H1 (cell line): Measurements from ENCODE around the gene APOA4. TPM values are rescaled to one million over a fixed set of nuclear protein-coding genes. Genes with fewer than 3 reads are reported as not detected.

Source experiments
- CTCF ChIA-PET: fragments of 300-600 bp; sonication (Branson Sonifier 250); formaldehyde crosslinking; loops from one replicate; lab custom pipeline; 2021; ENCODE audit not compliant: partially characterized antibody; lab: Charles Lee
- POLR2A ChIA-PET: fragments of 300-600 bp; sonication (Branson Sonifier 250); formaldehyde crosslinking; loops from one replicate; lab custom pipeline; 2021; ENCODE audit warnings: inconsistent platforms; ENCODE audit not compliant: partially characterized antibody; lab: Charles Lee
- DNase-seq, 2 experiments: peaks; one replicate each; pipeline versions ENCODE4 v3.0.0 to v3.0.0-alpha.2; 2010 to 2022; ENCODE audit warnings: low spot score in 2 of 2, low read depth in 1 of 2, mixed read lengths in 1 of 2
- FAIRE-seq: peaks from 2 replicates; lab custom pipeline; 2011; peaks lifted over from hg19 to GRCh38; lab: Jason Lieb, UNC
- H2AFZ ChIP-seq: 2 replicates; pipeline ENCODE4 v1.8.1; 2012; ENCODE audit warnings: low read length, inconsistent platforms
- H2AK5ac ChIP-seq: 2 replicates; pipeline ENCODE4 v1.6.1; 2013; ENCODE audit warnings: low read depth, low read length
- H2BK120ac ChIP-seq: replicated peaks from 2 replicates; pipeline ENCODE3; 2013; ENCODE audit warnings: low read depth, low read length, inconsistent platforms
- H2BK12ac ChIP-seq: 2 replicates; pipeline ENCODE4 v1.6.1; 2013; ENCODE audit warnings: low read depth, low read length
- H2BK15ac ChIP-seq: 2 replicates; pipeline ENCODE4 v1.6.1; 2013; ENCODE audit warnings: low read length
- H2BK20ac ChIP-seq: 2 replicates; pipeline ENCODE4 v1.6.1; 2013; ENCODE audit warnings: low read length
- H2BK5ac ChIP-seq: 2 replicates; pipeline ENCODE4 v1.6.1; 2013; ENCODE audit warnings: low read depth, low read length
- H3K14ac ChIP-seq: 2 replicates; pipeline ENCODE4 v1.6.1; 2013; ENCODE audit warnings: inconsistent platforms; ENCODE audit not compliant: insufficient read length
- H3K18ac ChIP-seq: 2 replicates; pipeline ENCODE4 v1.6.1; 2013; ENCODE audit warnings: low read length; ENCODE audit errors: extremely low read depth
- H3K23ac ChIP-seq: 2 replicates; pipeline ENCODE4 v1.6.1; 2013; ENCODE audit warnings: inconsistent platforms; ENCODE audit not compliant: insufficient read length
- H3K23me2 ChIP-seq: 2 replicates; pipeline ENCODE4 v1.6.1; 2013; ENCODE audit warnings: low read depth, low read length
- H3K27ac ChIP-seq: 2 replicates; pipeline ENCODE4 v1.6.1; 2011; ENCODE audit warnings: low read depth, low read length, inconsistent platforms
- H3K27me3 ChIP-seq, 4 experiments: replicated peaks in 1 of 4; 1 replicate in 1 of 4; 2 replicates in 3 of 4; pipeline versions ENCODE4 v1.6.1 to v1.8.1; 2011 to 2013; ENCODE audit warnings: low read length in 3 of 4, mild to moderate bottlenecking in 3 of 4, inconsistent platforms in 2 of 4, mixed read lengths in 2 of 4, moderate library complexity in 1 of 4; ENCODE audit not compliant: control insufficient read depth in 3 of 4, insufficient read depth in 3 of 4; ENCODE audit errors: extremely low read depth in 1 of 4
- H3K36me3 ChIP-seq, 4 experiments: 2 replicates each; pipeline versions ENCODE4 v1.6.1 to v1.8.1; 2011 to 2013; ENCODE audit warnings: mild to moderate bottlenecking in 4 of 4, low read length in 3 of 4, moderate library complexity in 2 of 4, control low read depth in 1 of 4, inconsistent platforms in 1 of 4; ENCODE audit not compliant: insufficient read depth in 4 of 4, control insufficient read depth in 2 of 4
- H3K4ac ChIP-seq: replicated peaks from 2 replicates; pipeline ENCODE3; 2013; ENCODE audit warnings: low read length, low read depth, mixed read lengths, inconsistent platforms; ENCODE audit not compliant: insufficient read length
- H3K4me1 ChIP-seq, 4 experiments: replicated peaks in 1 of 4; 1 replicate in 1 of 4; 2 replicates in 3 of 4; pipeline versions ENCODE4 v1.6.1 to v1.8.1; 2011 to 2013; ENCODE audit warnings: low read length in 3 of 4, inconsistent platforms in 2 of 4, mixed read lengths in 1 of 4; ENCODE audit not compliant: insufficient read depth in 4 of 4, control insufficient read depth in 3 of 4
- H3K4me2 ChIP-seq, 2 experiments: 2 replicates each; pipeline versions ENCODE4 v1.6.1 to v1.8.1; 2011 to 2013; ENCODE audit warnings: low read depth in 2 of 2, low read length in 2 of 2, control low read depth in 1 of 2, inconsistent platforms in 1 of 2, mild to moderate bottlenecking in 1 of 2; ENCODE audit not compliant: insufficient read depth in 1 of 2
- H3K4me3 ChIP-seq, 4 experiments: fragments of 200-600, 300-600 bp in 1 of 4; sonication (generic), shearing (Covaris generic), sonication (Bioruptor Twin) in 1 of 4; 2 replicates each; pipeline versions ENCODE4 v1.5.1 to v1.8.1; 2011 to 2016; ENCODE audit warnings: low read length in 4 of 4, low read depth in 3 of 4, control low read depth in 2 of 4, inconsistent platforms in 2 of 4, mild to moderate bottlenecking in 2 of 4, mixed read lengths in 1 of 4, moderate library complexity in 1 of 4; ENCODE audit not compliant: insufficient read depth in 2 of 4; ENCODE audit errors: extremely low read depth in 1 of 4
- H3K56ac ChIP-seq: replicated peaks from 2 replicates; pipeline ENCODE3; 2013; ENCODE audit warnings: low read depth, mild to moderate bottlenecking, mixed read lengths, low read length, inconsistent platforms; ENCODE audit not compliant: insufficient read length
- H3K79me1 ChIP-seq: 2 replicates; pipeline ENCODE4 v1.6.1; 2013; ENCODE audit warnings: low read depth, low read length, control low read depth
- H3K79me2 ChIP-seq, 2 experiments: 2 replicates each; pipeline versions ENCODE4 v1.6.1 to v1.8.1; 2012 to 2013; ENCODE audit warnings: low read length in 2 of 2, mild to moderate bottlenecking in 2 of 2, inconsistent platforms in 1 of 2; ENCODE audit not compliant: insufficient read depth in 2 of 2, control insufficient read depth in 1 of 2
- H3K9ac ChIP-seq, 4 experiments: replicated peaks in 1 of 4; 1 replicate in 1 of 4; 2 replicates in 3 of 4; pipeline versions ENCODE4 v1.6.1 to v1.8.1; 2011 to 2013; ENCODE audit warnings: low read depth in 3 of 4, low read length in 3 of 4, control low read depth in 2 of 4, mild to moderate bottlenecking in 2 of 4, moderate library complexity in 2 of 4, inconsistent platforms in 1 of 4; ENCODE audit errors: extremely low read depth in 1 of 4
- H3K9me3 ChIP-seq, 2 experiments: 2 replicates each; pipeline versions ENCODE4 v1.6.1 to v1.8.1; 2012 to 2013; ENCODE audit warnings: mild to moderate bottlenecking in 2 of 2, moderate library complexity in 2 of 2, control low read depth in 1 of 2, inconsistent platforms in 1 of 2, low read depth in 1 of 2, low read length in 1 of 2, mixed read lengths in 1 of 2; ENCODE audit not compliant: insufficient read depth in 2 of 2
- H4K20me1 ChIP-seq, 2 experiments: replicated peaks in 1 of 2; 2 replicates each; pipeline versions ENCODE3 to v1.8.1; 2011 to 2013; ENCODE audit warnings: inconsistent platforms in 2 of 2, low read length in 2 of 2, mild to moderate bottlenecking in 1 of 2; ENCODE audit not compliant: insufficient read depth in 2 of 2, control insufficient read depth in 1 of 2
- H4K5ac ChIP-seq: 2 replicates; pipeline ENCODE4 v1.6.1; 2013; ENCODE audit warnings: low read length, low read depth, mixed read lengths, inconsistent platforms; ENCODE audit not compliant: insufficient read length
- H4K8ac ChIP-seq: 2 replicates; pipeline ENCODE4 v1.8.0; 2013; ENCODE audit warnings: mild to moderate bottlenecking, moderate library complexity, low read length, inconsistent platforms; ENCODE audit not compliant: insufficient read depth; ENCODE audit errors: extremely low read depth
- H4K91ac ChIP-seq: replicated peaks from 2 replicates; pipeline ENCODE3; 2013; ENCODE audit warnings: low read length, mixed read lengths, inconsistent platforms; ENCODE audit not compliant: insufficient read length
- ATF3 ChIP-seq: IDR thresholded peaks from 2 replicates; pipeline ENCODE4 v1.6.1; 2011; ENCODE audit warnings: low read depth, mild to moderate bottlenecking, low read length; ENCODE audit not compliant: insufficient read depth
- CHD2 ChIP-seq: IDR thresholded peaks from 2 replicates; pipeline ENCODE4 v1.6.1; 2012; ENCODE audit warnings: low read length, improper control_type of control experiment
- WGBS, 2 experiments: shearing (Covaris generic) in 1 of 2; methylation state at CpG; one replicate each; pipeline versions ENCODE4 v1.1.6 to v1.1.7; 2013 to 2015; ENCODE audit warnings: low lambda C conversion rate in 2 of 2, mixed read lengths in 2 of 2, inconsistent platforms in 1 of 2, low coverage in 1 of 2, missing lambda C conversion rate in 1 of 2; ENCODE audit not compliant: insufficient replicate concordance in 2 of 2, insufficient coverage in 1 of 2, insufficient read length in 1 of 2; ENCODE audit errors: extremely low coverage in 1 of 2, missing lambda C conversion rate in 1 of 2; 5-methylcytosine and 5-hydroxymethylcytosine counted together
- polyA plus RNA-seq, 7 experiments: library from polyadenylated mRNA; depleted of rRNA in 3 of 7; stranded (reverse) in 5 of 7; unstranded in 2 of 7; fragments of >200 nt in 5 of 7; fragments of 200-250 nt in 2 of 7; gene quantifications; 1 replicate in 5 of 7; 2 replicates in 1 of 7; 4 replicates in 1 of 7; pipeline versions ENCODE4 v1.2.1 to v1.2.3, GENCODE V29; 2011 to 2013; ENCODE audit warnings: missing spikeins in 2 of 7, mixed read lengths in 2 of 7
- total RNA-seq: library from RNA; stranded (reverse); fragmentation: NEBNext Ultra II Directional; extraction: Animal tissue kit (Norgen Biotek cat#: 25700); gene quantifications from 2 replicates; pipeline ENCODE4 v1.2.1, GENCODE V29; 2021

The APOA4 gene
- total and polyA plus RNA-seq, 2 of the 8 experiments (the other 6 are each of a cell fraction or from before 2014, with no cell fraction given) = not detected

- H2BK12ac ChIP-seq = no peak overlapping the region
- no peaks in the 10 kb centered on the region for H3K23me2 ChIP-seq
- no peak overlapping the region for H2BK120ac ChIP-seq
- no peak overlapping the region for H4K91ac ChIP-seq
- DNase-seq (no peak), FAIRE-seq (no peak)
- no peak overlapping the region for H3K23ac ChIP-seq
- ChIA-PET POLR2A (no interaction called here), CTCF (interaction anchor here (0.8 to 1.1 kb wide), 2 partner anchors 53 to 55 kb away, joined by 3 read pairs; partner anchors contain the start of gene ZPR1)
- H2BK5ac ChIP-seq = no peak overlapping the region
- no peak overlapping the region for H3K14ac ChIP-seq
- H3K56ac ChIP-seq = no peak overlapping the region
- H3K9ac ChIP-seq = no peak overlapping the region
- no peak overlapping the region for H2AK5ac ChIP-seq
- no peaks in the 10 kb centered on the region for H3K79me1 ChIP-seq
- H3K4me1 ChIP-seq = no peaks in the 10 kb centered on the region; a peak in 2 of 7 replicates
- no peak overlapping the region for H3K4ac ChIP-seq
- no peak overlapping the region for H3K4me3 ChIP-seq
- H3K4me2 ChIP-seq = no peak overlapping the region
- no peaks in the 10 kb centered on the region for H3K9me3 ChIP-seq
- H2BK15ac ChIP-seq = no peak overlapping the region
- no peaks in the 10 kb centered on the region for H3K27me3 ChIP-seq
- H4K5ac ChIP-seq = no peak overlapping the region
- H4K8ac ChIP-seq = no peak overlapping the region
- H3K79me2 ChIP-seq = no peaks in the 10 kb centered on the region
- peaks cover 9 to 36% (median 25%) of the 10 kb centered on the region in 4 experiments; a peak in 7 of 8 replicates for H3K36me3 ChIP-seq
- no peaks in the 10 kb centered on the region for H4K20me1 ChIP-seq
- no peak overlapping the region for H3K27ac ChIP-seq
- H2AFZ ChIP-seq = no peak overlapping the region
- no peak overlapping the region for H2BK20ac ChIP-seq
- no peak overlapping the region for H3K18ac ChIP-seq
- 93% methylated on average over 4 of the region's 4 CpGs; no CpG with 5 or more reads in 1 of the 2 experiments for WGBS, 2 experiments
- TF ChIP-seq CHD2 = no peak
- TF ChIP-seq ATF3 = no peak
Observed at GRCh38 chr11:116842909-116843308, 19.8 kb upstream of the APOA4 start.
